ENCODE measurements around the gene L3MBTL4. TPM values are rescaled to one million over a fixed set of nuclear protein-coding genes. Genes with fewer than 3 reads are reported as not detected.

Gene L3MBTL4
- total and polyA plus RNA-seq, 11 donors = 0.27 to 3.3 (median 1.2) TPM

- intact Hi-C loops (cut with DNase I) = loop anchor here in 1 of 10 donors (10.0 kb wide), 1 partner anchor 61 kb away; no protein-coding TSS in a partner anchor
- H3K27me3 ChIP-seq = no peaks in the 10 kb centered on the region
- peaks cover 0 to 34% (median 17%) of the 10 kb centered on the region in 12 donors for H3K4me1 ChIP-seq
- peak overlapping the region in 4 of 12 donors; percentile 13 to 80 (median 50) for H3K27ac ChIP-seq
- H3K4me3 ChIP-seq = no peak overlapping the region
- peaks cover 0 to 17% (median 7%) of the 10 kb centered on the region in 12 donors for H3K9me3 ChIP-seq
- 78 to 89% (median 84%) methylated on average over 1 of the region's 1 CpG for WGBS, 4 donors
- no peaks in the 10 kb centered on the region for H3K36me3 ChIP-seq
- TF ChIP-seq CTCF (IDR thresholded peaks at IDR 0.05) (no peak), POLR2A (IDR thresholded peaks at IDR 0.05) (no peak)
- ATAC-seq = no peak
- DNase-seq = no peak
These were observed 158.8 kb downstream of the L3MBTL4 start for GRCh38 chr18:6255886-6256285.

DNA sequence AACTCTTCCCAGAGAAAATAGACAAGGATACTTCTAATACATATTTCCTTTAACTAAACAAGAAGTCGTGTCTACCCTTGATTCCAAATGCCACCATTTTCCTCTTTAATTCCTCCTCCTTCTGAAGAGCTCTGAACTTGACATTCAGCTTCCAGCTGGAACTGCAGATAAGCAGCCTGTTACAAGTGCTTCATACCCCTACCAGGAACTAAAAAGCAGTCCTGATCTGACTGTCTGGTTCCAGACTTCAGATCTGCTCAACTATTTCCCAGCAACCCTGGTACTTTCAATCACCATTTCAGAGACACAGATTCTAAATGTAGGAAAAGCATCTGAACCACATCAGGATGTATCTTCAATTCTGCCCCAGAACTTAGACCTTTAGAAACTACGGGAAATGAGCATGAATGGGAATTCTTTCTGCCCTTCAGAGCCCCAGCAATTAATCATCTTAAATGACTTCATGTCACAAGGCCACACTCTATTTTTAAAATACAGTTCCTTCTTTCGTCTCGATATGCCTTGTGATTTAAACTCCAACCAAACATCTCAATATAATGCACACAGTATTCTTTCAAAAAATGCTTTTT is 159.5 kb downstream of the L3MBTL4 start:
- Histone ChIP-seq H3K36me3 (no peaks in the 10 kb centered on the region), H3K9me3 (peaks cover 0 to 15% (median 7%) of the 10 kb centered on the region in 12 donors), H3K4me1 (peaks cover 0 to 34% (median 17%) of the 10 kb centered on the region in 12 donors), H3K4me3 (peak overlapping the region in 4 of 12 donors; percentile 15 to 47 (median 27)), H3K27ac (peak overlapping the region in 6 of 12 donors; percentile 13 to 80 (median 48)), H3K27me3 (no peaks in the 10 kb centered on the region)
- 17 to 26% (median 20%) methylated on average over 4 of the region's 4 CpGs for WGBS, 4 donors
- intact Hi-C loops (cut with DNase I) = loop anchor here in 1 of 10 donors (10.0 kb wide), 1 partner anchor 60 kb away; no protein-coding TSS in a partner anchor
- no peak for TF ChIP-seq POLR2A (IDR thresholded peaks at IDR 0.05)
- ATAC-seq = peak in 3 of 4 donors; percentile 22 to 68 (median 64)
- DNase-seq = no peak

DNA sequence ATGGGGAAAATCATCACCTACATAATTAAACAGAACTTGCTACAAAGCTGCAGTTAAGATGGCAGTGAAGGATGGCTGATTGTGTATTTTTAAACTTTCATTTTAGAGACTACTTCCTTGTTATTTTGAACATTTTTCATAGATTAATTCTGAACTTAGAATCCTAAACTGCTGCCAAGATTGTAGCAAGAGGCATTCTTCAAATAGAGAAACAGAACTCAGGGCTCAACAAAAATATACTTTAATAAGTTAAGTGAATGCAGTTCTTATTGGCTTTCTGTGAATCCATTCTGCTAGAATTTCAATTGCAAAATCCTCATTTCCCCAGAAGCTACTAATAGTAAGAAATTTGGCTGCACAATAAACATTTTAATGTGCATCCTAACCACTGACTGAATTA is 160.3 kb downstream of the L3MBTL4 start:
- intact Hi-C loops (cut with DNase I) = loop anchor here in 1 of 10 donors (10.0 kb wide), 1 partner anchor 60 kb away; no protein-coding TSS in a partner anchor
- no peak for DNase-seq
- ATAC-seq = no peak
- peaks cover 0 to 34% (median 17%) of the 10 kb centered on the region in 12 donors for H3K4me1 ChIP-seq
- H3K9me3 ChIP-seq = peaks cover 0 to 7% (median 3%) of the 10 kb centered on the region in 12 donors
- H3K4me3 ChIP-seq = peak overlapping the region in 5 of 12 donors; percentile 7 to 47 (median 19)
- peak overlapping the region in 4 of 12 donors; percentile 13 to 80 (median 50) for H3K27ac ChIP-seq
- H3K27me3 ChIP-seq = no peaks in the 10 kb centered on the region
- no peak for TF ChIP-seq POLR2A (IDR thresholded peaks at IDR 0.05)
- no peak for TF ChIP-seq CTCF (IDR thresholded peaks at IDR 0.05)
- H3K36me3 ChIP-seq = no peaks in the 10 kb centered on the region

GRCh38 chr18:6251084-6251483 is 163.6 kb downstream of the L3MBTL4 start:
- DNase-seq = no peak
- H3K4me1 ChIP-seq = peaks cover 0 to 28% (median 15%) of the 10 kb centered on the region in 12 donors
- no peaks in the 10 kb centered on the region for H3K27me3 ChIP-seq
- no peak for ATAC-seq
- H3K36me3 ChIP-seq = no peaks in the 10 kb centered on the region
- TF ChIP-seq POLR2A (IDR thresholded peaks at IDR 0.05) (no peak), CTCF (IDR thresholded peaks at IDR 0.05) (no peak)
- no peak overlapping the region for H3K4me3 ChIP-seq
- 95 to 98% (median 97%) methylated on average over 4 of the region's 4 CpGs for WGBS, 4 donors
- no peak overlapping the region for H3K27ac ChIP-seq
- intact Hi-C loops (cut with DNase I) = loop anchor here in 1 of 10 donors (10.0 kb wide), 1 partner anchor 56 kb away; no protein-coding TSS in a partner anchor
- no peaks in the 10 kb centered on the region for H3K9me3 ChIP-seq

All from heart left ventricle (tissue), 16 donors.